ENCODE data around the gene VPS39. TPM values are rescaled to one million over a fixed set of nuclear protein-coding genes. Genes with fewer than 3 reads are reported as not detected.
A peak's percentile ranks its signal among the peaks of the same experiment; 100 is the strongest.

VPS39 gene
- total and polyA plus RNA-seq, 2 donors (not counting 1 experiment from before 2014, with no cell fraction given), result 53.7 to 55.5 TPM

DNA sequence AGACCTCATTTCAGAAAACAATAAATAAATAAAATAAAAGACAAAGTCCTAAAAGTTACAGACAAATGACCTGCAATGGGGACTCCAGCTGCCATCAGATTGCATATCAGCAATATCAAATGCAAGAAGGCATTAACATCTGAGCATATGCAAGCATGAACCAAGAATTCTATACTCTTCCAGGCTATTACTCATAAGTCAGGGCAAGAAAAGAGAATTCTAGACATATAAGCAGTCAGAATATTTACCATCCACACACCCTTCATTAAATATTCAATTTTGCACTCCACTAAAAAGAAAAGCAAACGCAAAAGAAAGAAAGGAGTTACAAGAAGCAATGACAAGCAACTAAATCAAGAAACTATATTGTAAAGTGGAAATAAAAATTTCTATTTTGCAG lies 72.8 kb downstream of the VPS39 start:
- Histone ChIP-seq H3K4me2 (ENCODE audit: extremely low read depth, insufficient read depth, low read length) (no peak overlapping the region), H3K27me3 (ENCODE audit: control insufficient read depth, insufficient read depth, low read length) (peaks cover 19% of the 10 kb centered on the region), H2AFZ (ENCODE audit: low read length) (no peak overlapping the region), H3K9me3 (ENCODE audit: control insufficient read depth, insufficient read depth, low read depth, low read length) (no peaks in the 10 kb centered on the region), H3K79me2 (ENCODE audit: control insufficient read depth, insufficient read depth, low read length) (no peaks in the 10 kb centered on the region), H4K20me1 (ENCODE audit: control insufficient read depth, extremely low read depth, insufficient read depth, low read length) (no peaks in the 10 kb centered on the region), H3K9ac (ENCODE audit: insufficient read depth, low read length) (no peak overlapping the region), H3K27ac (ENCODE audit: insufficient read depth, low read length) (no peak overlapping the region), H3K4me1 (ENCODE audit: control insufficient read depth, extremely low read depth, insufficient read depth, low read length) (no peaks in the 10 kb centered on the region), H3K4me3 (replicated peaks in 1 of 4; ENCODE audit: control extremely low read depth in 1 of 4, insufficient read depth in 1 of 4, low read depth in 3 of 4, low read length in 4 of 4) (no peak overlapping the region), H3K36me3 (ENCODE audit: control insufficient read depth, insufficient read depth, low read length) (no peaks in the 10 kb centered on the region)
- TF ChIP-seq, protein P1, sequence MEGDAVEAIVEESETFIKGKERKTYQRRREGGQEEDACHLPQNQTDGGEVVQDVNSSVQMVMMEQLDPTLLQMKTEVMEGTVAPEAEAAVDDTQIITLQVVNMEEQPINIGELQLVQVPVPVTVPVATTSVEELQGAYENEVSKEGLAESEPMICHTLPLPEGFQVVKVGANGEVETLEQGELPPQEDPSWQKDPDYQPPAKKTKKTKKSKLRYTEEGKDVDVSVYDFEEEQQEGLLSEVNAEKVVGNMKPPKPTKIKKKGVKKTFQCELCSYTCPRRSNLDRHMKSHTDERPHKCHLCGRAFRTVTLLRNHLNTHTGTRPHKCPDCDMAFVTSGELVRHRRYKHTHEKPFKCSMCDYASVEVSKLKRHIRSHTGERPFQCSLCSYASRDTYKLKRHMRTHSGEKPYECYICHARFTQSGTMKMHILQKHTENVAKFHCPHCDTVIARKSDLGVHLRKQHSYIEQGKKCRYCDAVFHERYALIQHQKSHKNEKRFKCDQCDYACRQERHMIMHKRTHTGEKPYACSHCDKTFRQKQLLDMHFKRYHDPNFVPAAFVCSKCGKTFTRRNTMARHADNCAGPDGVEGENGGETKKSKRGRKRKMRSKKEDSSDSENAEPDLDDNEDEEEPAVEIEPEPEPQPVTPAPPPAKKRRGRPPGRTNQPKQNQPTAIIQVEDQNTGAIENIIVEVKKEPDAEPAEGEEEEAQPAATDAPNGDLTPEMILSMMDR (conservative IDR thresholded peaks at IDR 0.05 in 1 of 2, IDR thresholded peaks at IDR 0.05 in 1 of 2; ENCODE audit: low read depth in 1 of 2, low read length in 2 of 2), result no peak
- TF ChIP-seq EZH2 (IDR thresholded peaks at IDR 0.05; ENCODE audit: low read length, missing control alignments), result no peak
- no peak for DNase-seq (ENCODE audit: low read depth in 2 of 2)

DNA sequence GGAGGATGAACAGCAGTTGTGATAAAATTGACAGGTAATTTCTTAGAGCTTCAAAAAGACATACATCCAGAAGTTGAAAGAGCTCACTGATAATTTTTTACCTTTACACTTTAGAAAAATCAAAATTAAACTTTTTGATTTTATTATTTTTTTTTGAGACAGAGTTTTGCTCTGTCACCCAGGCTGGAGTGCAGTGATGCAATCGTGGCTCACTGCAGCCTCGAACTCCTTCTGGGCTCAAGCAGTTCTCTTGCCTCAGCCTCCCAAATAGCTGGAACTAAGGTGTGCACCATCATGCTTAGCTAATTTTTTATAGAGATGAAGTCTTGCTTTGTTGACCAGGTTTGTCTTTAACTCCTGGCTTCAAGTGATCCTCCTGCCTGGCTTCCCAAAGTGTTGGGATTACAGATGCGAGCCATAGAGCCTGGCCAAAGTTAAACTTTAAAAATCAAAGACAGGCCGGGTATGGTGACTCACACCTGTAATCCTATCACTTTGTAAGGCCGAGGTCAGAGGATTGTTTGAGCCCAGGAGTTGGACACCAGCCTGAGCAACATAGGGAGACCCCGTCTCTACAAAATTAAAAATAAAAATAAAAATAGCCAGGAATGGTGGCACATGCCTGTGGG lies 73.4 kb downstream of the VPS39 start:
- no peak overlapping the region for H3K27ac ChIP-seq (ENCODE audit: insufficient read depth, low read length)
- H3K4me2 ChIP-seq (ENCODE audit: extremely low read depth, insufficient read depth, low read length), result no peak overlapping the region
- no peaks in the 10 kb centered on the region for H3K4me1 ChIP-seq (ENCODE audit: control insufficient read depth, extremely low read depth, insufficient read depth, low read length)
- no peak for TF ChIP-seq EZH2 (IDR thresholded peaks at IDR 0.05; ENCODE audit: low read length, missing control alignments)
- TF ChIP-seq, protein P1 (conservative IDR thresholded peaks at IDR 0.05 in 1 of 2, IDR thresholded peaks at IDR 0.05 in 1 of 2; ENCODE audit: low read depth in 1 of 2, low read length in 2 of 2), result no peak
- no peaks in the 10 kb centered on the region for H3K79me2 ChIP-seq (ENCODE audit: control insufficient read depth, insufficient read depth, low read length)
- H3K4me3 ChIP-seq (replicated peaks in 1 of 4; ENCODE audit: control extremely low read depth in 1 of 4, insufficient read depth in 1 of 4, low read depth in 3 of 4, low read length in 4 of 4), result no peak overlapping the region
- DNase-seq (ENCODE audit: low read depth in 2 of 2), result no peak
- H3K9ac ChIP-seq (ENCODE audit: insufficient read depth, low read length), result no peak overlapping the region
- H3K9me3 ChIP-seq (ENCODE audit: control insufficient read depth, insufficient read depth, low read depth, low read length), result no peaks in the 10 kb centered on the region
- H3K36me3 ChIP-seq (ENCODE audit: control insufficient read depth, insufficient read depth, low read length), result no peaks in the 10 kb centered on the region
- H4K20me1 ChIP-seq (ENCODE audit: control insufficient read depth, extremely low read depth, insufficient read depth, low read length), result no peaks in the 10 kb centered on the region
- H2AFZ ChIP-seq (ENCODE audit: low read length), result no peak overlapping the region
- peaks cover 21% of the 10 kb centered on the region for H3K27me3 ChIP-seq (ENCODE audit: control insufficient read depth, insufficient read depth, low read length)

DNA sequence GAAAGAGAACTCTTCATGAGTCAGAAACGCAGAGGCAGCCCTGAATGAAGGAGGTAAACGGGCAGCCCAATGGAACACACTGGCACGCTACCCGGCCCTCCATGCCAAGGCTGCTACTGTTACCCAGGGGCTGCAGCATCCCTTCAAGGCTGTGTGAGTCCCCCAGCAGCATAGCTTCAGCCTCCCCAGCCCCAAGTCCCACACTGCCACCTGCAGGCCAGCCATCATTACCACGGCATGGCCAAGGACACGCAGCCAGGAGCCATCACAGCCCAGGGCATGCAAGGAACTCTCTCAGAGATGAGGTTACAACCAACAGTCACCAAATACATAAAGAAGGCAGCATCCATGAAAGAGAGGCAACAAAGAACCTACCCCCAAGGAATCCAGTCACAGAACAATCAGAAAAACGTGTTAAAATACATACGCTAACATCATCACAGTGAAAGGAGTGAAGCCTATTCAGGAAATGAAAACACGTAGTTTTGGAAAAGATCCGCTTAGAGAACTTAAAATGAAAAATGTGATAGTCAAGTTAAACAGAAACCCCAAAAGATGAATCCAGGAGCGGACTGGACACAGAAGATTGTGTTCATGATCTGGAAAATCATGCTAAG lies 74.1 kb downstream of the VPS39 start:
- H3K9me3 ChIP-seq (ENCODE audit: control insufficient read depth, insufficient read depth, low read depth, low read length), result no peaks in the 10 kb centered on the region
- DNase-seq (ENCODE audit: low read depth in 2 of 2), result peak; percentile 12 to 17

More for the DNA sequence above, 74.1 kb downstream of the VPS39 start:
- Histone ChIP-seq H3K4me1 (ENCODE audit: control insufficient read depth, extremely low read depth, insufficient read depth, low read length) (no peaks in the 10 kb centered on the region), H3K27me3 (ENCODE audit: control insufficient read depth, insufficient read depth, low read length) (peaks cover 21% of the 10 kb centered on the region), H3K4me3 (replicated peaks in 1 of 4; ENCODE audit: control extremely low read depth in 1 of 4, insufficient read depth in 1 of 4, low read depth in 3 of 4, low read length in 4 of 4) (no peak overlapping the region), H2AFZ (ENCODE audit: low read length) (no peak overlapping the region), H3K9ac (ENCODE audit: insufficient read depth, low read length) (no peak overlapping the region), H4K20me1 (ENCODE audit: control insufficient read depth, extremely low read depth, insufficient read depth, low read length) (no peaks in the 10 kb centered on the region), H3K79me2 (ENCODE audit: control insufficient read depth, insufficient read depth, low read length) (no peaks in the 10 kb centered on the region), H3K4me2 (ENCODE audit: extremely low read depth, insufficient read depth, low read length) (no peak overlapping the region), H3K27ac (ENCODE audit: insufficient read depth, low read length) (no peak overlapping the region), H3K36me3 (ENCODE audit: control insufficient read depth, insufficient read depth, low read length) (no peaks in the 10 kb centered on the region)
- TF ChIP-seq, protein P1 (conservative IDR thresholded peaks at IDR 0.05 in 1 of 2, IDR thresholded peaks at IDR 0.05 in 1 of 2; ENCODE audit: low read depth in 1 of 2, low read length in 2 of 2), result peak; percentile 55 to 64
- no peak for TF ChIP-seq EZH2 (IDR thresholded peaks at IDR 0.05; ENCODE audit: low read length, missing control alignments)

Data from fibroblast of lung (primary cell).